AG10803 (cell line): ENCODE results near the gene TTC28.
"Not testable (repeated sequence)": the region's sequence is repeated elsewhere in the genome, so short reads cannot be mapped to it uniquely, and the experiment has no call there.

Experiments used
- DNase-seq: peaks from one replicate; pipeline ENCODE4 v3.0.0; 2010; ENCODE audit warnings: low read depth
- H3K4me3 ChIP-seq: 2 replicates; pipeline ENCODE4 v1.5.1; 2011; ENCODE audit warnings: mild to moderate bottlenecking, low read length, control low read depth
- CTCF ChIP-seq: conservative IDR thresholded peaks from 2 replicates; pipeline ENCODE4 v1.5.1; 2011; ENCODE audit warnings: mild to moderate bottlenecking, low read length, control low read depth, inconsistent platforms

The TTC28 gene

GRCh38 chr22:28629420-28630176 lies 50.0 kb downstream of the TTC28 start:
- no peak for TF ChIP-seq CTCF
- H3K4me3 ChIP-seq: no peak overlapping the region
- no peak for DNase-seq

DNA sequence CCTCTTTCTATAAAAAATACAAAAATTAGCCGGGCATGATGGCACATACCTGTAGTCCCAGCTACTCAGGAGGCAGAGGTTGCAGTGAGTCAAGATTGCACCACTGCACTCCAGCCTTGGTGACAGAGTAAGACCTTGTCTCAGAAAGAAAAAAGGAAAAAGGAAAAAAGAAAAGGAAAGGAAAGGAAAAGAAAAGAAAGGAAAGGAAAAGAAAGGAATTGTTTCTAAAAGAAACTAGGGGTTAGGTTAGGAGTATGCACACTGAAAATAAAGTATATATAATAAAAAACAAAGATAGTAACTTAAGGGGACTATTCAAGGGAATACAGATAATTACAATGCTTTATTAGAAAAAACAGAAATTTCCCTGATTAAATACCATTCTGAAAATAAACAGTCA lies 50.9 kb downstream of the TTC28 start:
- no peak for DNase-seq
- TF ChIP-seq CTCF: no peak
- no peak overlapping the region for H3K4me3 ChIP-seq

DNA sequence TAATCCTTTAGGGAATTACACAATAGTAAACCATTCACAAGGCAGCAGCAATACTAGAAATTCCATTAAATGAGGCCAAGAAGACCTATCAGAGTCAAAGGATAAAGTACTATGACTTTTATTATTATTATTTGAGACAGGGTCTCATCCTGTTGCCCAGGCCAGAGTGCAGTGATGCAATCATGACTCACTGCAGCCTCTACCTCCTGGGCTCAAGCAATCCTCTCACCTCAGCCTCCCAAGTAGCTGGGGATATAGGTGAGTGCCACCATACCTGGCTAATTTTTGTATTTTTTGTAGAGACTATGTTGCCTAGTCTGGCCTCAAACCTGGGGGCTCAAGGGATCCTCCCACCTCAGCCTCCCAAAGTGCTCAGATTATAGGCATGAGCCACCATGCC lies 51.8 kb downstream of the TTC28 start:
- no peak for TF ChIP-seq CTCF
- H3K4me3 ChIP-seq: no peak overlapping the region
- DNase-seq: no peak

DNA sequence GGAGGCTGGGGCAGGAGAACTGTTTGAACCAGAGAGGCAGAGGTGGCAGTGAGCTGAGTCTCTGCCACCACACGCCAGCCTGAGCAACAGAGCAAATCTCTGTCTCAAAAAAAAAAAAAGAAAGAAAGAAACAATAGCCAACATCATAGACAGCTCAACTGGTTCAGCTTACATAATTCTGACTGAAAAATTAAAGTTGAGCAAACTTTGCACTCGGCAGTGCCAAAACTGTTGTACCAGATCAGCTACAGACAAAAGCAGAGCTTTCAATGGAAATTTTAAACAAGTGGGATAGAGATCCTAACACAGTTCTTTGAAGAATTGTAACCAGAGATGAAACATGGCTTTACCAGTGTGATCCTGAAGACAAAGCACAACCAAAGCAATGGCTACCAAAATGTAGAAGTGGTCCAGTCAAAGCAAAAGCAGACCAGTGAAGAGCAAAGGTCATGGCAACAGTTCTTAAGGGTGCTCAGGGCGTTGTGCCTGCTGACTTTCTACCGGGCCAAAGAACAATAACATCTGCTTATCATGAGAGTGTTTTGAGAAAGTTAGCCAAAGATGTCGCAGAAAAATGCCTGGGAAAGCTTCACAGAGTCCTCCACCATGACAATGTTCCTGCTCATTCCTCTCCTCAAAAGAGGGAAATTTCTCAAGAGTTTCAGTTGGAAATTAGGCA lies 59.3 kb downstream of the TTC28 start:
- no peak overlapping the region for H3K4me3 ChIP-seq
- peak; percentile 16 for DNase-seq
- TF ChIP-seq CTCF: no peak

DNA sequence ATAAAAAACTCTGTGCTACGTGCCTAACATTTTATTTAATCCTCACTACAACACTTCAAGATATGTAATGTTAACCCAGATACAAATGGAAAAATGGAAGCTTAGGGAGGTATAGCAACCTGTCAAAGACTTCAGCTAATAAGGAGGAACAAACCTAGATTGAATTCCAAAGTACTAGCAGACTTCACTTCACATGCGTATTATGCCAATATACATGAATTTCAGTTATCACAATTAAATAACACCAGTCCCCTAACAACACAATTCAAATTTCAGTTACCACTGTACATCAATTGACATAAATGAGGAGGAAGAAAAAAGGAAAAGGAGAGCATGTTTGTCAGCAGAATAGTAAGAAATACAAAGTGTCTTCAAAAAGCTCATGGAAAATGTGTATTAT lies 60.4 kb downstream of the TTC28 start:
- DNase-seq: no peak
- TF ChIP-seq CTCF: no peak
- no peak overlapping the region for H3K4me3 ChIP-seq

- not testable (repeated sequence) for H3K4me3 ChIP-seq, DNase-seq
Measured at GRCh38 chr22:28615423-28615822, 64.2 kb downstream of the TTC28 start.

- TF ChIP-seq CTCF: no peak
- DNase-seq: no peak
- no peak overlapping the region for H3K4me3 ChIP-seq
Measured at GRCh38 chr22:28609921-28610320, 69.7 kb downstream of the TTC28 start.
